Left kidney (tissue), 2 donors: Measurements from ENCODE around the gene ZNFX1. TPM values are rescaled to one million over a fixed set of nuclear protein-coding genes. Genes with fewer than 3 reads are reported as not detected.
"Not testable (repeated sequence)": the region's sequence is repeated elsewhere in the genome, so short reads cannot be mapped to it uniquely, and the experiment has no call there.

Source experiments
- DNase-seq: peaks from one replicate; pipeline ENCODE4 v3.0.0-alpha.2; 2013
- polyA plus RNA-seq: library from polyadenylated mRNA; unstranded; fragments of 120-200 nt; gene quantifications from one replicate; pipeline ENCODE4 v1.2.1, GENCODE V29; 2013; ENCODE audit not compliant: insufficient read length

The ZNFX1 gene
- polyA plus RNA-seq, 1 donor: 17.7 TPM

DNA sequence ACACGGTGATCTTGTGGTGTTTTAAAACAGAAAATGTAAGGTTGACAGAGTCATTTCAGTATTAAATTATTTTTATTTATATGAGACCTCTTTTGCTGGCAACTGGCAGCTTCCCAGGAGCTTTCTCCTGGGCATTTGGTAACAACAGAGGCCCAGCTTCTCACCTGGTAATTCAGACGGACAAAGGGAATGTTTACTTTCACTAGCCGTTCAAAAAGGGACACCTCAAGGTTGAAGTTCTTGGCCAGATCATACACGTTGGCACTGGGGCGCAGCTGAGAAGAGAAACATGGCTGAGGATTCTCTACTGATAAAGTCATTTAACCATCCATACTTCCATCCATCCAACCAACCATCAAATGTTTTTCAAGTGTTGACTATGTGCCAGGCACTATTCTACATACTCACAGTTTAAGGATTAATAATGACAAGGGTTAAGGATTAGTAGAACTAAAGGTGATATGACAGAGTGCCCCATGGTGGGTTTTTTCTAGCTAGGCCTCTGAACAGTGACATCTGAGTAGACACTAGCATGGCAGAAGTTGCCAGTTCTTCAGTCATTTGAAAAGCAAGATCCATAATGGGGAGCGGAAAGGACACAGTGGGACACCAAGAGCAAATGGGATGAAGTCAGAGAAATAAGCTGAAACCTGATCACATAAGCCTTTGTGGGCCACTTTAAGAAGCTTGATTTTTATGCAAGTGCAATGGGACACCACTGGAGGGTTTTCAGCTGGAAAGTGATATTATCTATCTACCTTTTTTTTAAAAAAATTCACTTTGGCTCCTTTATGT, 25.1 kb downstream of the ZNFX1 start:
- DNase-seq: no peak

DNA sequence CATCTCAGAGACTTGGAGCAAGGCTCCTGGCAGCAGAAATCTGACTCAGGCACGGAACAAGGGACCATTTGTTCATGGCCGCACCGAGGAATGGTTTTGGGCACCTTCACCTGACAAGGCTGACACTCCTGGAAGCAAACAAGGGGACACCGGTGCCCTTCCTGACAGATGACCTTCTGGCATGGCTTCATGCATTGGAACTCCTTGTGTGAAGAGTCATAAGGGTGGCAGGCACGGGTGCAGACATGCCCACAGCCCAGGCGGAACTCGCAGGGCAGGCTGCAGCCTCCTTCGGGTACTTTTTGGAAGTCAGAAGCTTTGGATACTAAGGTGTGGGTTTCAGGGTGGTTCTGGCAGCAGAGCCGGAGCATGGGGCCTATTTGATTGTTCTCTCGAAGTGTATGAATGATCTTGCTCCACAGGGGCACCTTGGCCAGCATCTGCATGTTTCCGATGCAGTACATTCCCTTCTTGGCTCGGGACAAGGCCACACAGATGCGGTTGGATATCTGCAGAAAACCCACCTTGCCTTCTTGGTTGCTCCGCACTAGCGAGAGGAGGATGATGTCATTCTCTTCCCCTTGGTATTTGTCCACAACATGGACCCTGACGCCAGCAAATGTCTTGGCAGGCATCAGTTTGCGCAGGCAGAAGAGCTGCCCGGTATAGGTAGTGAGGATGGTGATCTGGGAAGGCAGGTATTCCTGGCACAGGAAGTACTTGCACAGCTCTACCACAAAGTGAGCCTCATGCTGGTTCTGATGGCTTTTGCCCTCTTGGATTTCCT, 28.8 kb downstream of the ZNFX1 start:
- no peak for DNase-seq

DNA sequence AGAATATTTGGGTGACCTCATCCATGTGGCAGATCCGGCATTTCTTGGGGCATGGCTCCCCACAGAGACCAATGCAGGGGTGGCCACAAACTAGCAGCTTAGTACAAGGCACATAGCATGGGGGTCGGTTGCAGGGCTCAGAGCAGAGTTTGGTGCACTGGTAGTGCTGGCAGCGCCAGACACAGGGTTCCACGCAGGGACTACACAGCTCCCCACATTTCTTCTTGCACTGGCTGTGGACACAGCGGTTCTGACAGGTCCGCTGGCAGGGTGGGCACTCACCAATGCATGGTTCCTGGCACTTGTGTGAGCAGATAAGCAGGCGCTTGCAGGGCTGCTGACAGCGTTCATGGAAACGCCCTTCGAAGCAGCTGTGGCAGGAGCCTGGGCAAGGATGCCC, 29.6 kb downstream of the ZNFX1 start:
- no peak for DNase-seq

- DNase-seq: no peak
Observed at GRCh38 chr20:49247792-49248191, 30.1 kb downstream of the ZNFX1 start.

DNA sequence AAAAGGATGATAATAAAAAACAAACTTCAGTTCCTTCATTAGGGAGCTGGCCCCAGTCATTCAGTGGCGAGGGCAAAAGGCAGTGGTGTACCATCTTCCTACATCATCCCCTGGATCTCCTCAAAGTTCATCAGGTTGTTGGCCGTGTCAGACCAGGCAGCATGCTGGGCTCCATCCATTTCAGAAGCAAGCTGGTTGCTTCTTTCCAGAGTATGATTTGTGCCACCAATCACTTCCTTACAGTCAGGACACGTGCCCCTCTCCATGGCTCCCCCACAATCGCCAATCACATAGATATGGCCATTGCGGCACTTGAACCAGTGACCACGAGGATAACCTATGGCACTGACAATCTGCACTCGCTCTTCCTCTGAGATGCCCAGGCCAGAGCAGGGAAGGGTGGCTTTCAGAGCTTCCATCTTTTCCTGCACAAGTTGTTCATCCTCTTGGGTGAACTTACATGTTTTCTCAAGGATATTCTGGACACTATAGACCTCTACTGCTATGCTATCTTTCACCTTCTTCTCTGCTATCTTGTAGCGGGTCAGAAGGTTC, 30.6 kb downstream of the ZNFX1 start:
- DNase-seq: no peak

DNA sequence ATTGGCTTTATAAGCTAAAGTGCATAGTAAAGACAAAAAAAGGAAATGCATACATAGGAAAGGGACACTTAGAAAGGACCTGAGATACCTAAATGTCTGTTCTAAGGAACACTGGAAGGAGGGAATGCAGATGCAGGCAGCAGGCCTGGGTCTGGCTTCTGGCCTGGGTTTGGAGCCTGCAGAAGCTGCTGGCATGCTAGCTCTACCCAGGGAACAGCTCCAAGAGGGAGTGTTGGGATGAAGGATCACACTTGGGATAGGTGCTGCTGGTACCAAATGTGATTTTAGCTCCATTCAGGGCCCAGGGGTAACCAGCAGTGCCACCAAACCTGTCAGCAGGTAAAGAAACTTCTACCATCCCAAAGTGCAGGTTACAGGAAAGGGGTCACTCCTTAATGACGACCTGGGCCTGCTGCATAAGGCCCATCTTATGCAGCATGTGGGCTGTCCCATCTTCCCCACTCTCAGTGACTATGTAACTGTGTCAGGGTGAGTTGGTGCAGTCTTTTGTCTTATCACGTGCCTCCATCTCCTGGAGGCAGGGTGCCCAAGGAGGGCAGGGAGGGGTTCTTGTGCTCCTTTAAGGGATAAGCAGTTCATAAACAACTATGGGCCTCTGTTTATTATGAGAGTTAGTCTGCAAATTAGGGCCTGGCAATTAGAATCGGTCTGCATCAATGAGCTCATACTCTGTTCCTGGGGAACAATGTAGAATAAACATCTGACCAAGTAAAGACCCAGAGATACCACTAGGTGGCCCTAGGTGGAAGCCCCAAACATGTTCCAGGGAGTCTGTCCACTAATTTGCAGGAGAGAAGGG, 31.7 kb downstream of the ZNFX1 start:
- peak; percentile 29 for DNase-seq

GRCh38 chr20:49237531-49237930, 40.3 kb downstream of the ZNFX1 start:
- DNase-seq: no peak

DNA sequence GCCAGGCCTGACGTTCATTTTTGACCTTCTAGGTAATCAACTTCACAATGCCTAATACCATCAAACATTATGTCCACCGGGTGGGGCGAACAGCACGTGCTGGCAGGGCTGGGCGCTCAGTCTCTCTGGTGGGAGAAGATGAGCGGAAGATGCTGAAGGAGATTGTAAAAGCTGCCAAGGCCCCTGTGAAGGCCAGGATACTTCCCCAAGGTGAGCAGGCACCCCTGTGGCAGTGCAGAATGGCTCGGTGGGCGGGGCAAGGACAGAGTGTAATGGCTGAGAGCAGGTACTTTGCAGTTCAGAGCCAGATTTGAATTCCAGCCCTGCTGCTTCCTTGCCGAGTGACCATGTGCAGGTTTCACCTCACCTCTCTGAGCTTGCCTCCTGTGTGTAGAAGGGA, 41.6 kb downstream of the ZNFX1 start:
- DNase-seq: no peak

GRCh38 chr20:49234831-49235230, 43.0 kb downstream of the ZNFX1 start:
- no peak for DNase-seq

GRCh38 chr20:49233226-49233625, 44.6 kb downstream of the ZNFX1 start:
- no peak for DNase-seq

- no peak for DNase-seq
Observed at GRCh38 chr20:49231471-49231870, 46.4 kb downstream of the ZNFX1 start.

GRCh38 chr20:49230561-49231133, 47.2 kb downstream of the ZNFX1 start:
- no peak for DNase-seq

GRCh38 chr20:49230021-49230420, 47.8 kb downstream of the ZNFX1 start:
- DNase-seq: no peak

- DNase-seq: no peak
Observed at GRCh38 chr20:49229381-49229780, 48.5 kb downstream of the ZNFX1 start.

DNA sequence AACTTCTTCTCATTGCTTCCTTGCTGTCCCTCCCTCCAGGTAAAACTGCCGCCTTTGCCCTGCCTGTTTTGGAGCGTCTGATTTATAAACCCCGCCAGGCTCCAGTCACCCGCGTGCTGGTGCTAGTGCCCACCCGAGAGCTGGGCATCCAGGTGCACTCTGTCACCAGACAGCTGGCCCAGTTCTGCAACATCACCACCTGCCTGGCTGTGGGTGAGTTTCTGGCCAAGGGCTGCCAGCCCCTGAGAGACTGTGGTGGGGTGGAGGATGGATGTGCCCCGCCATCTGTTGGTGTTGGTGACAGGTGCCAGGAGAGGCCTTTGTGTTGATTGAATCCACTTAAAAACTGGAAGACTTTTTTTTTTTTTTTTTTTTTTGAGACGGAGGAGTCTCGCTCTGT, 49.2 kb downstream of the ZNFX1 start:
- no peak for DNase-seq

DNA sequence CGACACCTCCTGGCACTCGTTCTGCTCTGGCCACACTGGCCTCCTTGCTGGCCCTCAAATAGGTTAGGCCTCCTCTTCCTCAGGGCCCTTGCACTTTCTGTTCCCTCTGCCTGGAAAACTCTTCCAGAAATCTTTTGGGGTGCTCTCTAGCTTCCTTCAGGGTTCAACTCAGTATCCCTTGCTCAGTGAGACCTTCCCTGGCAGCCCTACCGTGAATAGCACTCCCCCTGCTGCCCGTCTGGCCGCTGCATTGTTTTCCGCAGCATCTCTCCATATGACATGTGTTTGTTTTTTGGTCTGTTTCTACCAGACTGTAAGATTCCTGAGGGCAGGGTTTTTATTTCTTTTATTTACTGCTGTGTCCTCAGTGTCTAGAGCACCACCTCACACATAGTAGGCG, 52.0 kb downstream of the ZNFX1 start:
- no peak for DNase-seq

GRCh38 chr20:49219924-49220831, 57.7 kb downstream of the ZNFX1 start:
- DNase-seq: no peak

- peak; percentile 100 for DNase-seq
Observed at GRCh38 chr20:49219091-49219923, 58.5 kb downstream of the ZNFX1 start, which contains the start of gene DDX27. Gene DDX27 (plus strand): TSS chr20:49219416. CDS start chr20:49219449, 33 bp downstream.

- not testable (repeated sequence) for DNase-seq
Observed at GRCh38 chr20:49218739-49219090, 59.1 kb downstream of the ZNFX1 start.
